Lower leg skin (tissue), 4 donors: ENCODE results near the gene ZNF808. TPM values are rescaled to one million over a fixed set of nuclear protein-coding genes. Genes with fewer than 3 reads are reported as not detected.
"Not testable (repeated sequence)": the region's sequence is repeated elsewhere in the genome, so short reads cannot be mapped to it uniquely, and the experiment has no call there.

ENCODE experiments used
- DNase-seq, 2 donors: peaks; one replicate each; pipeline ENCODE4 v3.0.0-alpha.2; 2019; ENCODE audit warnings: low spot score in 2 of 2
- H3K4me3 ChIP-seq: fragments of 200-600 bp; sonication (generic); 2 replicates; pipeline ENCODE4 v1.5.1; 2017; ENCODE audit warnings: mild to moderate bottlenecking, low read depth; ENCODE audit not compliant: poor library complexity, severe bottlenecking
- POLR2A ChIP-seq, 2 donors: fragments of 450-650 bp; IDR thresholded peaks; one replicate each; pipeline ENCODE4 v1.6.1; 2016 to 2017; ENCODE audit warnings: antibody characterized with exemption in 2 of 2, mild to moderate bottlenecking in 1 of 2, moderate library complexity in 1 of 2
- WGBS, 2 donors: methylation state at CpG; one replicate each; pipeline ENCODE4 v1.1.5; 2018; 5-methylcytosine and 5-hydroxymethylcytosine counted together
- intact Hi-C: fragments of 100-400 bp; cut with DNase I; formaldehyde crosslinking; loops from one replicate; pipeline ENCODE4 v1.15.0; 2023; ENCODE audit warnings: low total_unique reads
- total RNA-seq, 4 donors: library from RNA; depleted of rRNA; stranded (reverse); fragments of >200 nt; gene quantifications; one replicate each; pipeline ENCODE4 v1.1.0, GENCODE V29; 2016
- TF ChIP-seq, protein P1 (sequence below), 3 donors: fragments of 450-650 bp; IDR thresholded peaks; one replicate each; pipeline ENCODE4 v1.5.1; 2016; ENCODE audit warnings: antibody characterized with exemption in 3 of 3, mild to moderate bottlenecking in 3 of 3, moderate library complexity in 2 of 3

Gene ZNF808
- total RNA-seq, 4 donors from 2014 or later: 11.8 to 23.2 (median 15.8) TPM

GRCh38 chr19:52520013-52520412 lies 7.5 kb upstream of the ZNF808 start:
- intact Hi-C loops: no loop called here
- 52 to 60% methylated on average over 4 of the region's 4 CpGs for WGBS, 2 donors
- no peak for DNase-seq

DNA sequence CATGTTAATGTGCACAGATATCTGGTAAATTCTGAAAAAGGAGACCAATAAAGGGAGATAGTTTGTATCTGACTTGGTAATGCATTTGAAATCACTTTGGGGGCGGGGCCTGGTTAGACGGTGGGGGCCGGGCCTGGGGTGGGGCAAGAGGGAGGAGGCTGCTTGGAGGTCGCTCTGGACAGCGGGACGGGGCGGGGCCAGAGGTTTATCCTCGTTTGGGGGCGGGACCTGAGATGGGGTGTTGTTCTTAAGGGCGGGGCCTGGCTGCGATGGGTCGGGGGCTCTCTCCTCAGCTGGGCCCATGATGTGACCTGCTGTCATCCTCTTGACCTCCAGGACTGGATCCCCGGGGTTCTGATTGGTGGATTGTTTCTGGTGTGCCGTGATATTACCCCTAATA lies 4.9 kb upstream of the ZNF808 start:
- DNase-seq: no peak
- WGBS, 2 donors: 77 to 87% methylated on average over 14 of the region's 14 CpGs
- no peak overlapping the region for H3K4me3 ChIP-seq
- TF ChIP-seq, protein P1, sequence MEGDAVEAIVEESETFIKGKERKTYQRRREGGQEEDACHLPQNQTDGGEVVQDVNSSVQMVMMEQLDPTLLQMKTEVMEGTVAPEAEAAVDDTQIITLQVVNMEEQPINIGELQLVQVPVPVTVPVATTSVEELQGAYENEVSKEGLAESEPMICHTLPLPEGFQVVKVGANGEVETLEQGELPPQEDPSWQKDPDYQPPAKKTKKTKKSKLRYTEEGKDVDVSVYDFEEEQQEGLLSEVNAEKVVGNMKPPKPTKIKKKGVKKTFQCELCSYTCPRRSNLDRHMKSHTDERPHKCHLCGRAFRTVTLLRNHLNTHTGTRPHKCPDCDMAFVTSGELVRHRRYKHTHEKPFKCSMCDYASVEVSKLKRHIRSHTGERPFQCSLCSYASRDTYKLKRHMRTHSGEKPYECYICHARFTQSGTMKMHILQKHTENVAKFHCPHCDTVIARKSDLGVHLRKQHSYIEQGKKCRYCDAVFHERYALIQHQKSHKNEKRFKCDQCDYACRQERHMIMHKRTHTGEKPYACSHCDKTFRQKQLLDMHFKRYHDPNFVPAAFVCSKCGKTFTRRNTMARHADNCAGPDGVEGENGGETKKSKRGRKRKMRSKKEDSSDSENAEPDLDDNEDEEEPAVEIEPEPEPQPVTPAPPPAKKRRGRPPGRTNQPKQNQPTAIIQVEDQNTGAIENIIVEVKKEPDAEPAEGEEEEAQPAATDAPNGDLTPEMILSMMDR (IDR thresholded peaks at IDR 0.05): no peak
- TF ChIP-seq POLR2A (IDR thresholded peaks at IDR 0.05): no peak
- intact Hi-C loops: no loop called here

More at GRCh38 chr19:52520013-52520412, 7.5 kb upstream of the ZNF808 start:
- H3K4me3 ChIP-seq: no peak overlapping the region
- TF ChIP-seq POLR2A (IDR thresholded peaks at IDR 0.05): no peak
- TF ChIP-seq, protein P1 (IDR thresholded peaks at IDR 0.05): no peak

DNA sequence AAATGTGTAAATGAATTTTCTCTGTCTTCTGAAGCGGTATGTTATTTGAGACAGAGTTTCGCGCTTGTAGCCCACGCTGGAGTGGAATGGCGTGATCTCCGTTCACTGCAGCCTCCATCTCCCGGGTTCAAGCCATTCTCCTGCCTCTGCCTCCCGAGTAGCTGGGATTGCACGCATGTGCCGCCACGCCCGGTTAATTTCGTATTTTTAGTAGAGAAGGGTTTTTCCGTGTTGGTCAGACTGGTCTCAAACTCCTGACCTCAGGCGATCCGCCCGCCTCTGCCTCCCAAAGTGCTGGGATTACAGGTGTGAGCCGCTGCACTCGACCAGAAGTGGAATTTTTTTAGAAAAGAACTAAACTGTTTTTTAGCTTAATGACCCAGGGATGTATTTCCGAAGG lies 3.4 kb upstream of the ZNF808 start:
- whole genome bisulfite sequencing, 2 donors: 87 to 88% methylated on average over 20 of the region's 20 CpGs
- no peak overlapping the region for H3K4me3 ChIP-seq
- TF ChIP-seq, protein P1 (IDR thresholded peaks at IDR 0.05): no peak
- TF ChIP-seq POLR2A (IDR thresholded peaks at IDR 0.05): no peak
- intact Hi-C loops: no loop called here
- no peak for DNase-seq

GRCh38 chr19:52527956-52528351 lies 486 bp downstream of the ZNF808 start:
- H3K4me3 ChIP-seq: peak overlapping the region; percentile 72
- no peak for DNase-seq
- 1% methylated on average over 24 to 25 of the region's 25 CpGs for WGBS, 2 donors
- intact Hi-C loops: no loop called here
- TF ChIP-seq POLR2A (IDR thresholded peaks at IDR 0.05): no peak
- TF ChIP-seq, protein P1 (IDR thresholded peaks at IDR 0.05): no peak

DNA sequence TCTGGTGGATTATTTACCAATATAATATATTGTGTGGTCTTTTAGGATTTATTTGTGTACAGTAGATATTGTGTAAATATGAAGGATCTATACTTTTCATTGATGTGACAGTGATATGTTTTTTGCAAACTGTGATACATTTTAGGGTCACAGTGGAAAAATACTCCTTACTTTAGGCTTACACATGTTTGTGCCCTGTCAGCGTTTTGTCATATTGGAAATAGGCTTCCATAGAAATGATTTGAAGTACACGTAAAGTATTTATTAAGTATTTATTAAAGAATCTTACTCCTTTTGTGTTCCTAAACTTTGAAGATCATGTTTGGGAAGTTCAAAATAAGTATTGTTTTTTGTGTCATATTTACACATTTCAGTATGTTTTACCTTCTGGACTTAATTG lies 5.0 kb downstream of the ZNF808 start:
- no peak for DNase-seq
- 91 to 92% methylated on average over 2 of the region's 2 CpGs for WGBS, 2 donors
- TF ChIP-seq POLR2A (IDR thresholded peaks at IDR 0.05): no peak
- TF ChIP-seq, protein P1 (IDR thresholded peaks at IDR 0.05): no peak
- no peak overlapping the region for H3K4me3 ChIP-seq
- intact Hi-C loops: no loop called here

DNA sequence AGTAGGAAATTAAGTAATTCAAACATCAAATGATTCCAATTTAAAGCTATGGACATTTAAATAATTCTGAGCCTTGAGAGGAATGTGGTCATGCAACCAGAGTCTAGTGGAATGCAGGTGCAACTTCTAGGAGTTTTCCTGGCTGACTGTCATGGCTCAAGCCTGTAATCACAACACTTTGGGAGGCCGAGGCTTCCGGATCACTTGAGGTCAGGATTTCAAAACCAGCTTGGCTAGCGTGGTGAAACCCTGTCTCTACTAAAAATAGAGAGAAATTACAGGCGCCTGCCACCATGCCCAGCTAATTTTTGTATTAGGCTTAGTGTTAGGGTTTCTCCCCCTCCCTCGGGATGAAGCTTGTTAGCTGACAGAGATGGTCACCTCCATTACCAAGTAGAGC lies 6.4 kb downstream of the ZNF808 start:
- H3K4me3 ChIP-seq: no peak overlapping the region
- 63 to 71% methylated on average over 5 of the region's 5 CpGs for WGBS, 2 donors
- TF ChIP-seq POLR2A (IDR thresholded peaks at IDR 0.05): no peak
- TF ChIP-seq, protein P1 (IDR thresholded peaks at IDR 0.05): no peak
- DNase-seq: peak in 1 of 2 donors; percentile 36
- intact Hi-C loops: no loop called here

- H3K4me3 ChIP-seq, intact Hi-C loops: not testable (repeated sequence)
- 5 to 6% methylated on average over 14 to 15 of the region's 15 CpGs for WGBS, 2 donors
- peak in 1 of 2 donors; percentile 82 for DNase-seq
Measured at GRCh38 chr19:52535385-52535770, 7.9 kb downstream of the ZNF808 start.
